Measurements from ENCODE around the gene KLHL35.
"Not testable (repeated sequence)": the region's sequence is repeated elsewhere in the genome, so short reads cannot be mapped to it uniquely, and the experiment has no call there.

Gene KLHL35

DNA sequence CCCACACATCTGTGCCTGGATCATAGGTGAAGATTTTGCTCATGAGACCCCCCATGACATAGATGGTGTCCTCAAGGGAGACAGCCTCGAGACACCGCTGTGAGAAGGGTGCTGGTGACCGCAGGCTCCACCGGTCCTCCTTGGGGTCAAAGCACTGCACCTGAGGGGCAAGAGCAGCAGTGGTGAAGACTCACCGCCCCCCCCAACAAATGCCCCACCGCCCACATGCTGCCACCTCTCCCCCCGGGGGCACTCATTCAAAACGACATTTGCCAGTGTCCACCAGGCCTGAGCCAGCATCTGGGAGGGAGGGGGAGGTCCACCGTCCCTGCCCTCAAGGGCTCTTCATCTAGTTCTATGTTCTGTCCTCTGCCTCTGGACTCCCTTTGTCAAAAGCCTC is 9.3 kb downstream of the KLHL35 start:
- FAIRE-seq: no peak

DNA sequence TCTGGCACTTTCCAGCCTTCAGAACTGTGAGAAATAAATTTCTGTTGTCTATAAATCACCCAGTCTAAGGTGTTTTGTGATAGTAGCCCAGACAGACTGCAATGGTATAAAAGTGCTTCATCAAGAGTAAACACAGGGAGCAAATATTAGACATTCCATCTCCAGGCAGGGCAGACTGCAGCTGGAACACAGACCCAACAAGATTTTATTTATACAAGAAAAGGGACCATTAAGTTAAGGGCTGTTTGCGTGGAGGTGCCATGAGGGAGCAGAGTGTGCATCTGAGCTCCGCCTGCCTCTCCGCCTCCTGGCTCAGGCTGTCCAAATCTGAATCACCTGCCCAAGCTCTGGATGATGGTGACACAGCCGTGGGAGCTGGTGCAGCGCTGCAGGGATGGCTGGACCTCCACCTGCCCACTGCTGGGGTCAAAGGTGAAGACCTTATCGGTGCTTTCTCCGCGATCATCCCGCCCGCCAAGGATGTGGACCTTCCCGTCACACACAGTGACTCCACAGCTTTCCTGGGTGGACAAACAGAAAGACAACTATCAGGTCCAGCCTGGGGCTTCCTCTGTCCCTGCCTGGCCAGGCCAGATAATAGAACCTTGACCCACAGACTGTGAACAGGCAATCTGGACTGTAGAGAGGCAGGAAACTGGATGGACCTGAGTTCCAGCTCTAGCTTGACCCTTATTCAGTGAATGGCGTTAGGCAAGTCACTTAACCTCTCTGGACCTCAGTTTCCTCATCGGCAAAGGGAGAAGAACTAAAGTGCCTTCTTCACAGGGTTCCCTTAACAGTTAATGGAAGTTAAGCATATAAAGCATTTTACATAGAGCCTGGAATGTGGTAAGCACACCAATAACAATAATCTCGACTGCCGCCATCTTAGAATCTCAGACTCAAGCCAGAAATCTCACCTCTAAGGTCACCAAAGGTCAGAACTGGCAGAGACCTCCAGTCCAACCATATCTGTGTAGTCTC is 10.5 kb downstream of the KLHL35 start:
- no peak for FAIRE-seq

DNA sequence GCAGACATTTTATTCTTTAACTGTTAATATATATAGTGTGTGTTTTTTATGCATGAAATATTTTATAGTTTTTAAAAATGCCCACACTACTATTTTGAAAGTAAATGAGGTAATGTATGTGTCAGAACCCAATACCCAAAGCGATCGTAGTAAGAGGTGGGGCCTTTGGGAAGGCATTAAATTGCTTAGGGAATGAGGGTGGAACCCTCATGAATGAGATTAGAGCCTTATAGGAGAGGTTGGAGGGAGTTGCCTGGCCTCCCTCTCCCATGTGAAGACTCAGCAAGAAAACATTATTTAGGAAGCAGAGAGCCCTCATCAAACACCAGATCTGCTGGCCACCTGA is 11.1 kb downstream of the KLHL35 start:
- no peak for FAIRE-seq

DNA sequence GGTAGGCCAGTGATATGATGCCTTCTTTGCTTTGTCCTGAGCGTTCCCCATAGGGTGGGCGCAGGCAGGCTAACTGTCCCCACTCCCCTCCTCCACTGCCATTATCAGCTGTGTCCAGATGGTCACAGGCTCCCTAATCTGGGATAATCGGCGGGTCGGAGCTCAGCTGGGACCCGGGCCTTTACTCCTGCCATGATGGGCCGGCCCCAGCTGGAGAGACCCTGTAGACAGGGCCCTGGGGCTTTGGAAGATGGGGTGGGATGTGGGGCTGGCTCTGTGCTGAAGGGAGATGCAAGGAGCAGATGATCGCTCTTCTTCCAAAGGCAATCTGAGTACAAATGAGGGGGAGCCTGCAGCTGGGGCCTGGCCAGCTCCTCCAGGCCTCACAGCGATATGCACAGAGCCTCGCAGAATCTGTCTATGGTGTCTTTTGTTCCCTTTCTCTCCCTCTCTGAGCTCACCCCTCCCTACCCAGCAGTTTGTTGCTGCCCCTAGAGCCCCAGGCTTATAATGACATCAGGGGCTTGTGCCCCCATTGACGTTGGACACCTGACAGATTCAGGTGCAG is 11.9 kb downstream of the KLHL35 start:
- no peak for FAIRE-seq

DNA sequence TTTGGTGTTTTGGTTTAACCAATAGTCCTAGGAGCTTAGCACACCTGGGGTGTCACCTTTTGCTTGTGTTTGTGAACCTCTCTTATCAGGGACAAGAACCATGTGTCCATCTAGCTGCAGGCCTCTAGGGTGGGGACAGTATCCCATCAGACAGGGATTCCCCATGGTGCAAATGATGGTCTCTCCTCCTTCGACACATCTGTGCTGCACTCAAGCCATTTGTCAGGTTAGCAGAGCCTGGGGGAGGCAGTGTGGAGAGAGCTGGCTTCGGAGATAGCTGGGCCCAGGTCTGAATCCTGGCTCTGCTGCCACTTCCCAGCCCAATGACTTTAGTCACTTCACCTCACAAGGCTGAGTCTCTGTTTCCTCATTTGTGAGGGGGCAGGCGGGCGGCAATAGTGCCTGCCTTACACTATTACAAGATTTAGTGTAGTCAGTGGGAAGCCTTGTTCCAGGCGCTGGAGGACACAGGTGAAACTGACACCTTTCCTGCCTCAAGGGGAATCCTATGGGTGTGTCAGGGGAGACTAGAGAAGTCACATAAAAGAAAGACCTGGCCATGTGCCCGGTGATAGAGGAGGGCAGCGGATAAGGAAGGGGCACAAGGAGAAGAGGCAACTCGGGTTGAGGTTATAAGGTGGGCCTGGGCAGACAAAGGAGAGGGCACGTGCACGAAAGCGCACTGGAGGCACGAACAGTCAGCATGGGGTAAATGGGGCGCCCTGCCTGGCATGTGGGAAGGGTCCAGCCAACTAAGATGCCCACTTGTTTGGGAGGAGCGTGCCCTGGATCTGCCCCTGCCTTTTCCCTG is 12.6 kb downstream of the KLHL35 start:
- FAIRE-seq: no peak

DNA sequence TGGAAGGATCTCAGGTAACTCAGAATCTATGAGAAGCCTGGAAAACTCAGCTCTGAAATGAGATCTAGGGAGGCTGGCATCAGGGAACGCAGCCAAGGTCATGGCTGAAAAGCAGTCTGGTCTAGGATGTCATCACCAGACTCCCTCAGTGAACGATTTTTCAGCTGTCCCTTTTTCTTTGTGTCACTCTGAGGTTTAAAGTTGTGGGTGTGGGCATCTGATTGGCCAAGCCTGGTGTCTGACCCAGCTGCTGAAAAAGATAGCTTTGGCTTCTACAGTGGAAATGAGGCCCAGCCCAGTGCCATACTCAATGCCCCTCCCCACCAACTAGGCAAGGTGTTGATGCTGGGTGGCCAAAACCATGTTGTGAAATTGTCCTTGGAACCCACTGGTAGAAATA is 19.1 kb downstream of the KLHL35 start:
- no peak for FAIRE-seq

DNA sequence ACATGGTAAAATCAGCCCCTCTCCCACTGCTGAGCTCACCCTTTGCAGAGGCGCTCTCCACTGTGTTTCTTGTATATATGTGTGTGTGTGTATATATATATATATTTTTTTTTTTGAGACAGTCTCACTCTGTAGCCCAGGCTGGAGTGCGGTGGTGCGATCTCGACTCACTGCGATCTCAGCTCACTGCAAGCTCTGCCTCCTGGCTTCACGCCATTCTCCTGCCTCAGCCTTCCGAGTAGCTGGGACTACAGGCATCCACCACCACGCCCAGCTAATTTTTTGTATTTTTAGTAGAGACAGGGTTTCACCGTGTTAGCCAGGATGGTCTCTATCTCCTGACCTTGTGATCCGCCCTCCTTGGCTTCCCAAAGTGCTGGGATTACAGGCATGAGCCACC is 19.9 kb downstream of the KLHL35 start:
- FAIRE-seq: not testable (repeated sequence)

DNA sequence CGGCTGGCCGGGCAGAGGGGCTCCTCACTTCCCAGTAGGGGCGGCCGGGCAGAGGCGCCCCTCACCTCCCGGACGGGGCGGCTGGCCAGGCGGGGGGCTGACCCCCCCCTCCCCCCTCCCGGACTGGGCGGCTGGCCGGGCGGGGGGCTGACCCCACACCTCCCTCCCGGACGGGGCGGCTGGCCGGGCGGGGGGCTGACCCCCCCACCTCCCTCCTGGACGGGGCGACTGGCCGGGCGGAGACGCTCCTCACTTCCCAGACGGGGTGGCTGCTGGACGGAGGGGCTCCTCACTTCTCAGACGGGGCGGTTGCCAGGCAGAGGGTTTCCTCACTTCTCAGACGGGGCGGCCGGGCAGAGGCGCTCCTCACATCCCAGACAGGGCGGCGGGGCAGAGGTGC is 23.0 kb downstream of the KLHL35 start:
- FAIRE-seq: not testable (repeated sequence)

DNA sequence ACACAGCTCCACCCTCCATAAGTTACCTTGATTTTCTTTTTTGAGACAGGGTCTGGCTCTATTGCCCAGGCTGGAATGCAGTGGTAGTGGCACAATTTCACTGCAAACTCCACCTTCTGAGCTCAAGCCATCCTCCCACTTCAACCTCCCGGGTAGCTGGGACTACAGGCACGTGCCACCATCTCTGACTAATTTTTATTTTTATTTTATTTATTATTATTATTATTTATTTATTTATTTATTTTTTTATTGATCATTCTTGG is 24.1 kb downstream of the KLHL35 start:
- FAIRE-seq: no peak

DNA sequence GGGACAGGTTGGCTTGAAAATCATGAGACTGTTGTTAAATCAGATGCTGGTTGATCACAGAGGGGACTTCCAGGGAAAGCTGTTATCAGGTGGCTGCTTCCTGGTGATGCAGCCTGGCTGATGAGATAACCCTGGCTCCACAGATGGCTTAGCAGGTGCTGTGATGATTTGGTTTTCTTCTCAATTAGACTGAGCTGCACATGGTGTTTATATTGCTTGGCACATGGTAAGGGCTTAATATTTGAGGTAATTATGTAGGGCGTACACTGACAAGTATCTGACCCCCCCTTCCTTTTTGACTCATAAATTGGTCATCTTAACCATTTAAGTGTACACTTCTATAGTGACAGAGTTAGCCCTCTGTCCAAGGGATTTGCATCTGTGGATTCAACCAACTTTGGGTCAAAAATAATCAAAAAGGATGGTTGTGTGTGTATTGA is 26.6 kb downstream of the KLHL35 start:
- no peak for FAIRE-seq

DNA sequence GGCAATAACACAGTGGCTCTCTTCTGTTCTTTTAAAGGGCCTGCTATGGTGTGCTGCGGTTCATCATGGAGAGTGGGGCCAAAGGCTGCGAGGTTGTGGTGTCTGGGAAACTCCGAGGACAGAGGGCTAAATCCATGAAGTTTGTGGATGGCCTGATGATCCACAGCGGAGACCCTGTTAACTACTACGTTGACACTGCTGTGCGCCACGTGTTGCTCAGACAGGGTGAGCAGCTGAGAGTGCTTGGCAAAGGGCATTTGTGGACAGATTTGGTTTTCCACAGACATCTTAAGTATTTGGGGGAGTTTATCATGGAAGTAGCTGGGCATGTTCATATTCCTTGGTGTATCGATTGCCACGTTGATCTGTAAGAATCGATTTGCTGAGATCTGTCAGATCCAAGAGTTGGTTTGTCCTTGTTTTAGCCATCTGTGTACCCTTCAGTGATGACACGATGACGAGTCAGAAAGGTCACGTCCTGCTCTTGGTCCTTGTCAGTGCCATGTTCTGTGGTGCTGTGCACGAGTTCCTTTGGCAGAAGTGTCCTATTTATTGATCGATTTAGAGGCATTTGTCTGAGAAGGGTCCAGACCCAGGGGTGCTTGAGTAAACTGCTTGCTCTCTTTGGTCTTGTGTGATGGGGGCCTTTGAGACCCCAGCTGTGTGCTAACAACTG is 28.9 kb downstream of the KLHL35 start:
- no peak for FAIRE-seq

DNA sequence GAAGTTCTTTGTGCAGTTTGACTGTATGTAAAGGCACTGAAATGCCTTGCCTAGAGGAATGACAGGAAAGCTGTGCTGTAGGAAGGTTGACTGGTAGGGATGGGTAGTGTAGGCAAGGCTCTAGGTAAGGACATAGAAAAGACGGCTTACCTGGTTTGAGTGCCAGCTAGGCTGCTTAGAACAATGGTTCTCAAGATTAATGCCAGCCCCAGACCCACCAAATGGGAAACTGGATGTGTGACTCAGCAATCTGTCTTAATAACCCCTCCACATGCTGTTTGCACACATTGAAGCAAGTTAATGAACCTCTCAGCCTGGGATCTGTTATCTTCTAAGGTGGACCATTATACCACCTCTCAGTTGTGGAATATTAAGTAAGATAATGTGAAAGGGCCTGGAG is 30.0 kb downstream of the KLHL35 start:
- FAIRE-seq: no peak

DNA sequence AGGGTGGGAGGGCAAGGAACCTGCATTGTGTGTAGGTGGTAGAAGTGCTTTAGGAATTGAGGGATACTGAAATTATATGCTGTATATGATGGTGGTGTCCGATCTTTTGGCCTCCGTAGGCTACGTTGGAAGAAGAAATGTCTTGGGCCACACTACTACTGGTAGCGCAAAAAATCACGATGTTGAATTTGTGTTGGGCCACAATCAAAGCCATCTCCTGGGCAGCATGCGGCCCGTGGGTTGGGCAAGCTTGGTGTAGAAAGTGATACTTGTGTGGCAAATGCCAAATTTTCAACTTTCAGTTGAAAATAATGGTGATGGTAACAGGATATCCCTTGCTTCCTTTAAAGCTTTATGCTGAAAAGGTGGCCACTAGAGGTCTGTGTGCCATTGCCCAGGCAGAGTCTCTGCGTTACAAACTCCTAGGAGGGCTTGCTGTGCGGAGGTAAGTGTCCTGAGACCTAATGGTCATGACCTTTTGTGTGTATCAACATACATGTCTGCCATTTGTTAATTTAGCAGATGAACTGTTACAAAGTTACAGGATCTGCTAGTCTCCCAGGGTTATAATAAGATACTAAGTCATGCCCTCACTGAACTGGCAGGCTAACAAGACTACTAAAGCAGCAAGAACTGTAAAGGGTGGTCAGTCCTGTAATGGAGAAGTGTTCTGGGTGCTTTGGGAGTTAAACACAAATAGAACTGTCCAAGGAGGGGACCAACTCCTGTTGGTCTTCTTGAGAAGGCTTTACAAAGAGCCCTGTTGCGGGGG is 30.8 kb downstream of the KLHL35 start:
- FAIRE-seq: no peak

DNA sequence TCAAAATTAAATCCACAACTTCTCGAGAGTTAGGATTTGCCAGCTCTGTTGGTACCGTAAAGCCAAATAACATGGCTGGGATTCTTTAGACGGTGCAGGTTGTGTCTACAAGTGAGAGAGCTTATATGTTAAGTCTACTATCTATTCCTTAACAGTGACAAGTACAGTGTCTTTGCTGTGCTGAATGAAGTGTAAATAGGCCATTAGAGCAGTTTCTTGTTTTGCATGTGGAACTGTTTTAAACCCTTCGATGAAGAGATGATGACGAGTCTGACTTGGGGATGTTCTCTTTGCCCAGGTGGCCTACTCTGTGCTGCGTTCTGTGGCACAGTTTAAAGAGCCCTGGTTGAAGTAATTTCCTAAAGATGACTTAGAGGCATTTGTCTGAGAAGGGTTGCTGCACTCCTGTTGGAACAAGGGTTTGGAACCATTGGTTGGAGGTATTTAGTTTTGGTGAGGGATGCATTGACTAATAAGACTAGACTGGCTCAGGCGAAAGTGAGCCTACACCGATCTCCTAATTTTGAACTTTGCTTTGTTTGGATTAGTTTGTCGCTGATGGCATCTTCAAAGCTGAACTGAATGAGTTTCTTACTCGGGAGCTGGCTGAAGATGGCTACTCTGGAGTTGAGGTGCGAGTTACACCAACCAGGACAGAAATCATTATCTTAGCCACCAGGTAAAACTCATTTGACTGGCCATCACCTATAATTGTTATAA is 32.7 kb downstream of the KLHL35 start:
- no peak for FAIRE-seq

DNA sequence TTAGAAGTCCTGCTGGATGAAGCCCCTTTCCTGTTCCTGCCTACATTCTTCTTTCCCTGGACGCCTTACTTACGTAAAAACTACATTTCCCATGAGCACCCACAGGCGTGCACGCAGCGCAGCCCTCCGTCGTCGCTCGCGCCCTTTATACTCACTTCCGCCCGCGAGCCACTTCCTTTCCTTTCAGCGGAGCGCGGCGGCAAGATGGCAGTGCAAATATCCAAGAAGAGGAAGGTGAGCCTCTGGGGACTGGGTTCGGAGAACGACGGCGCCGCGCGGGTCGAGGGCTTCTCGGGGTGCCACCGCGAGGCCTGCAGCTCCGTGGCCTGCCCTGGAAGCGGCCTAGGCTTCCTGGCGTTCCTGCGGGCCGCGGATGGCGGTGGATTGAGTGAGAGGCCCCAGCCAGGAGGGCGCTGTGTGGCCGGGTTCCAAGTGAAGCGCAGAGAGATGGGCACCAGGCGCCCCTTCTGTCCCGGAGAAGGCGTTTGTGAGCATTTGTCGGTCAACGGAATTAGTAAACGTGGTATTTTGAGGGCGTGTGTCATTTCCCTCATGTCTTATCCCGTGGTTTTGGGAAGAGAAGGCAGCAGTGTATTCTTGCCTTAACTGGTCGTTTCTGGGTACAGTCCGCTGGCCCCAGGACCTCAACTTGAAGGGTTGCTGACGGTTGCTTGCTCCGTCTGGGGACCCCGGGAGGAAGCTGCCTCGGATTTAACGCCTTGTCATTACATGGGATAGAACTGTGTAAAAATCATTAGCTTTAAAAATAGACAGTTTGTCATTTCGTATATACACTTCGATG is 33.5 kb downstream of the KLHL35 start, which contains the start of gene RPS3:
Gene RPS3, plus strand, starts transcription at position 175 of the 802 bp plus-strand sequence. Its CDS starts 30 bp downstream, at position 205.
- FAIRE-seq: peak; percentile 82

DNA sequence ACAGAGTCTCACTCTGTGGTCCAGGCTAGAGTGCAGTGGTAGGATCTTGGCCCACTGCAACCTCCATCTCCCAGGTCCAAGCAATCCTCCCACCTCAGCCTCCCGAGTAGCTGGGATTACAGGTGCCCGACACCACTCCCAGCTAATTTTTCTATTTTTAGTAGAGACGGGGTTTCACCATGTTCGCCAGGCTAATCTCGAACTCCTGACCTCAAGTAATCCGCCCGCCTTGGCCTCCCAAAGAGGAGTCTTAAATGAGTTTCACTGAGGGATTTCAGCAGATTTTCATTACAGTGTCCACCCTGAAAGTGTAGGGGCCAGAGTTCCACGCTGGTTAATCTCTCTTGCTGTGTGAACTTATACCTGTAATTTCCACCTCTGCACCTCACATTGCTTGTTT is 34.1 kb downstream of the KLHL35 start:
- no peak for FAIRE-seq

DNA sequence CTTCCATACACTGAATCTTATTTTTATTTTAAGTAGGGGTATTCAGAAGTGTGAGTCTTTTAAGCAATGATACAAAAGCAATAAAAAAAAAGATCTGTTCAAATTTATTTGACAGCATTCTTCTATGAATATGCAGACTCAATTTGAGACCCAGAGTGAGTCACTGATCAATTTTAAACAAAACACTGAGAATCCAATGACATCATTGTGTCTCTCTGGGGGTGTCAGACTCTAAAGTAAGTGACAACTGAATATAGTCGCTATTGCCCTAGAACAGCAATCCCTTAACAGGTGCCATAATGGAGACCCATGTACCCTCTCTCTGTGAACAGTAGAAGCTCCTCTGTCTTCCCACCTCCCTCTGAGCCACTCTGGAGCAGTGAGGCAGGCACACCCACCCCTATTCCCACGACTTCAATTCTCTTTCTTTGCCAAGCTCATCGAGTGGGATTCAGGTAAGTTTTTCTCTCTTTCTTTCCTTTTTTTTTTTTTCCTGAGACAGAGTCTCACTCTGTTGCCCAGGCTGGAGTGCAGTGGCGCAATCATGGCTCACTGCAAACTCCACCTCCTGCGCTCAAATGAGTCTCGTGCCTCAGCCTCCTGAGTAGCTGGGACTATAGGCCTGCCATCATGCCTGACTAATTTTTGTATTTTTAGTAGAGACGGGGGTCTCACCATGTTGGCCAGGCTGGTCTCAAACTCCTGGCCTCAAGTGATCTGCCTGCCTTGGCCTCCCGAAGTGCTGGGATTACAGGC is 38.7 kb downstream of the KLHL35 start:
- FAIRE-seq: no peak

DNA sequence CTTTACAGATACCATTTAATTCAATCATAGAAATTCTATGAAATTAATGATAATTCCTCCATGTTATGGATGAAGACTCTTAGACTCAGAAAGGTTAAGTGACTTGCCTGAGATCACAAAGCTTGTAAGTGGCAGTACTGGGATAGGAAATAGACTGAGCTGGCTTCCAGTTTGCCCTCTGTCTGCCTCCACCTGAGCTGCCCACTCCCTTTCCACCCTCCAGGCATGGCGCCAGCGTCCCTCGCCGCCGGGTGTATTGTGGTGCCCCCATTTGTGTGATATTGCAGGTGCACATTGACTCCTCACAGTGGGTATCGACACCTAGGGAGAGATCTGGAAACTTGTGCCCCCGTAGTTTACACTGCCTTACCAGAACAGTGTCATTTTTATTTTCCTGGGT is 43.1 kb downstream of the KLHL35 start:
- no peak for FAIRE-seq

DNA sequence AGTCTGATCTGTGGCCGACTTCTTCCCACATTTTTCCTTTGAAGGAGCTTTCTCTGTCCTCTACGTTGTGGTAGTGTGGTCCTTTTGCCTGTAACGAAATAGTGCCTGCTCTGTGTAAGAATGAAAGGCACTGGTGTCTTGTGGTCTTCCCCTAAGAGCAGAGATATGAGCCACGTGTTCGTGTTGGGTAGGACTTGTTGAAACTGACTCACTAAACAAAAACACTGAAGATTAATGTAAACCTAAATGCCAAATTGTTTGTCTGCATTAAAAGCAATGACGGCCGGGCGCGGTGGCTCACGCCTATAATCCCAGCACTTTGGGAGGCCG is 43.8 kb downstream of the KLHL35 start:
- no peak for FAIRE-seq
